Lung (tissue), 12 donors: ENCODE measurements around the gene ATF3. TPM values are rescaled to one million over a fixed set of nuclear protein-coding genes. Genes with fewer than 3 reads are reported as not detected.
A peak's percentile ranks its signal among the peaks of the same experiment; 100 is the strongest.

Experiments
- ATAC-seq: fragments of 200-7000 bp; cut with Tn5 transposase; one replicate; pipeline ENCODE4 v1.9.1; 2020; ENCODE audit warnings: moderate number of reproducible peaks; ENCODE audit not compliant: insufficient read depth, low FRiP score
- DNase-seq, 3 donors: peaks; one replicate each; pipeline ENCODE4 v3.0.0-alpha.2; 2013 to 2017
- H3K27ac ChIP-seq, 2 donors: one replicate each; pipeline ENCODE4 v1.5.1; 2013; ENCODE audit warnings: mild to moderate bottlenecking in 2 of 2, moderate library complexity in 2 of 2, control low read depth in 1 of 2, inconsistent platforms in 1 of 2, low read depth in 1 of 2, low read length in 1 of 2
- H3K27me3 ChIP-seq, 3 donors: one replicate each; pipeline ENCODE4 v1.5.1; 2013; ENCODE audit warnings: low read length in 2 of 3; ENCODE audit not compliant: control insufficient read depth in 3 of 3, insufficient read depth in 3 of 3
- H3K36me3 ChIP-seq, 4 donors: one replicate each; pipeline ENCODE4 v1.5.1; 2013; ENCODE audit warnings: low read length in 4 of 4, mild to moderate bottlenecking in 1 of 4, moderate library complexity in 1 of 4; ENCODE audit not compliant: control insufficient read depth in 4 of 4, insufficient read depth in 4 of 4
- H3K4me1 ChIP-seq, 5 donors: one replicate each; pipeline ENCODE4 v1.5.1; 2013; ENCODE audit warnings: low read length in 5 of 5, mild to moderate bottlenecking in 2 of 5, moderate library complexity in 1 of 5; ENCODE audit not compliant: control insufficient read depth in 5 of 5, insufficient read depth in 5 of 5
- H3K4me3 ChIP-seq: one replicate; pipeline ENCODE4 v1.5.1; 2013; ENCODE audit warnings: mild to moderate bottlenecking, control low read depth, moderate library complexity
- H3K9ac ChIP-seq, 2 donors: one replicate each; pipeline ENCODE4 v1.5.1; 2013; ENCODE audit warnings: low read length in 2 of 2, control low read depth in 1 of 2; ENCODE audit not compliant: insufficient read depth in 1 of 2
- H3K9me3 ChIP-seq, 4 donors: one replicate each; pipeline ENCODE4 v1.5.1; 2013; ENCODE audit warnings: low read length in 3 of 4, mild to moderate bottlenecking in 1 of 4, moderate library complexity in 1 of 4; ENCODE audit not compliant: control insufficient read depth in 4 of 4, insufficient read depth in 3 of 4
- CTCF ChIP-seq: IDR thresholded peaks from 2 replicates; pipeline ENCODE4 v1.5.1; 2012; ENCODE audit warnings: mild to moderate bottlenecking; ENCODE audit errors: control extremely low read depth, extremely low read depth
- WGBS, 2 donors: extraction: QIAGEN DNeasy Blood & Tissue Kit; methylation state at CpG; one replicate each; pipeline ENCODE4 v1.1.7; 2013; 5-methylcytosine and 5-hydroxymethylcytosine counted together
- polyA plus RNA-seq, 2 donors: library from polyadenylated mRNA; stranded (reverse); fragments of 200-250 nt; gene quantifications; one replicate each; pipeline ENCODE4 v1.2.1, GENCODE V29; 2013
- total RNA-seq, 2 donors: library from RNA; depleted of rRNA in 1 of 2; stranded (reverse); fragments of >200 nt in 1 of 2; gene quantifications; one replicate each; pipeline ENCODE4 v1.2.1, GENCODE V29; 2014 to 2021
- donor health status: control.
- donor health status: control.
- donor health status: Bipolar disorder and iron deficiency.
- donor health status: healthy.
- donor health status: DM: yes; HTN: yes; CAD: no.

The ATF3 gene
- total and polyA plus RNA-seq, 4 donors, result 15.9 to 44.1 (median 24.4) TPM

GRCh38 chr1:212668477-212668876, 59.9 kb downstream of the ATF3 start:
- no peak for ATAC-seq
- 83 to 88% methylated on average over 5 of the region's 5 CpGs for WGBS, 2 donors
- Histone ChIP-seq H3K27me3 (peaks cover 0 to 9% (median 0%) of the 10 kb centered on the region in 3 donors), H3K9me3 (peaks cover 0 to 2% (median 0%) of the 10 kb centered on the region in 4 donors), H3K4me3 (no peak overlapping the region), H3K36me3 (no peaks in the 10 kb centered on the region), H3K27ac (peak overlapping the region; percentile 68 to 91), H3K9ac (no peak overlapping the region), H3K4me1 (peaks cover 4 to 34% (median 12%) of the 10 kb centered on the region in 5 donors)
- no peak for TF ChIP-seq CTCF
- DNase-seq, result no peak

- no peaks in the 10 kb centered on the region for H3K36me3 ChIP-seq
- peaks cover 0 to 2% (median 0%) of the 10 kb centered on the region in 4 donors for H3K9me3 ChIP-seq
- peaks cover 0 to 9% (median 0%) of the 10 kb centered on the region in 3 donors for H3K27me3 ChIP-seq
- no peak for TF ChIP-seq CTCF
- H3K4me1 ChIP-seq, result peaks cover 4 to 34% (median 12%) of the 10 kb centered on the region in 5 donors
- H3K4me3 ChIP-seq, result no peak overlapping the region
- peak; percentile 32 to 57 (median 45) for DNase-seq
- no peak overlapping the region for H3K9ac ChIP-seq
- no peak overlapping the region for H3K27ac ChIP-seq
- no peak for ATAC-seq
- 77 to 96% methylated on average over 2 of the region's 2 CpGs for WGBS, 2 donors
These were observed 60.5 kb downstream of the ATF3 start for GRCh38 chr1:212669102-212669501.

DNA sequence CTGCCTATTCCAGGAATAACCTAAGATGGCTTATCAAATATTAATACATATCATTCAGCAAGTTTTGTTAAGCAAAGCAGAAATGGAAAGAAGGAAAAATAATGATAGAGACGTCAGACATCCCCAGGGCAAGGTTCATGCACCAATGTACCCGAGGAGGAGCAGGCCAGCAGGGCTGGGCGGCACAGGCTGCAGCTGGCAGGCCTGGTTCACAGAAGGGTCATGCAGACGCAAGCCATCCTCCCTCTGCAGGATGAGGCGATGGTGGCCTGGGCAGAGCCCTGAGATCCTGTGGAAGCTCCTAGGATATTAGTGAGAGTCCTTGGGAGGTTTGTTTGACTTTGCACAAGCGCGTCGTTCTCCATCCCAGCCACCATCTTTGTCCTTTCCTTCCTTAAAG, 61.0 kb downstream of the ATF3 start:
- 88 to 92% methylated on average over 8 of the region's 8 CpGs for WGBS, 2 donors
- H3K27ac ChIP-seq, result no peak overlapping the region
- H3K27me3 ChIP-seq, result peaks cover 0 to 9% (median 0%) of the 10 kb centered on the region in 3 donors
- H3K4me1 ChIP-seq, result peaks cover 4 to 34% (median 12%) of the 10 kb centered on the region in 5 donors
- no peaks in the 10 kb centered on the region for H3K36me3 ChIP-seq
- H3K9me3 ChIP-seq, result peaks cover 0 to 2% (median 0%) of the 10 kb centered on the region in 4 donors
- TF ChIP-seq CTCF, result no peak
- no peak overlapping the region for H3K4me3 ChIP-seq
- no peak overlapping the region for H3K9ac ChIP-seq
- DNase-seq, result no peak
- ATAC-seq, result no peak

DNA sequence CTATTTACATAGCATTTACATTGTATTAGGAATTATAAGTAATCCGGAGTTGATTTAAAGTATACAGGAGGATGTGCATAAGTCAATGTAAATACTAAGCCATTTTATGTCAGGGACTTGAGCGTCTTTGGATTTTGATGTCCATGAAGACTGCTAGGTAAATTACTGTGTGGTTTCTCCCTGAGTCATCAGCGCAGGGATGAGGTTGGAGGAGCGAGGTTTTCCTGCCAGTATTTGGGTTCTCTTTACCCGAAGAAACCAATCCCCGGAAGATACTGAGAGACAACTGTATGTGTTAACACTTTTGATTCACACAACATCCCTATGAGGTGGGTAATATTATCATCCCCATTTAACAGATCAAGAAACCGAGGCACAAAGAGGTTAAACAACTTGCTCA, 61.7 kb downstream of the ATF3 start:
- Histone ChIP-seq H3K9ac (no peak overlapping the region), H3K9me3 (peaks cover 0 to 2% (median 0%) of the 10 kb centered on the region in 4 donors), H3K27ac (no peak overlapping the region), H3K4me3 (no peak overlapping the region), H3K4me1 (peaks cover 4 to 34% (median 11%) of the 10 kb centered on the region in 5 donors), H3K27me3 (peaks cover 0 to 9% (median 0%) of the 10 kb centered on the region in 3 donors), H3K36me3 (no peaks in the 10 kb centered on the region)
- TF ChIP-seq CTCF, result no peak
- ATAC-seq (no peak), DNase-seq (no peak)
- 87 to 93% methylated on average over 7 of the region's 7 CpGs for WGBS, 2 donors
